AG04450 (cell line): ENCODE data around the gene ZKSCAN1. TPM values are rescaled to one million over a fixed set of nuclear protein-coding genes. Genes with fewer than 3 reads are reported as not detected.

Experiments
- CTCF ChIA-PET: fragments of 300-600, 350-600 bp; formaldehyde crosslinking; extraction: SDS; loops from one replicate; lab custom pipeline; 2022; ENCODE audit warnings: antibody characterized with exemption, inconsistent platforms; lab: Charles Lee
- POLR2A ChIA-PET: fragments of 350-600 bp; formaldehyde crosslinking; extraction: SDS; loops from one replicate; lab custom pipeline; 2021; ENCODE audit warnings: antibody characterized with exemption, inconsistent platforms; lab: Yijun Ruan, JAX
- DNase-seq: peaks from one replicate; pipeline ENCODE4 v3.0.0-alpha.2; 2011; ENCODE audit warnings: low read depth, low spot score
- H3K27ac ChIP-seq: one replicate; pipeline ENCODE4 v1.5.1; 2012; ENCODE audit warnings: low read depth, low read length, control low read depth
- H3K27me3 ChIP-seq: one replicate; pipeline ENCODE4 v1.6.0; 2012; ENCODE audit warnings: low read length; ENCODE audit not compliant: control insufficient read depth, insufficient read depth
- H3K4me3 ChIP-seq: 2 replicates; pipeline ENCODE4 v1.5.1; 2011; ENCODE audit warnings: mild to moderate bottlenecking, low read depth, low read length, control low read depth
- H3K9me3 ChIP-seq: 2 replicates; pipeline ENCODE4 v1.5.1; 2012; ENCODE audit warnings: low read length; ENCODE audit not compliant: control insufficient read depth, insufficient read depth
- polyA plus RNA-seq: library from polyadenylated mRNA; depleted of rRNA; stranded (reverse); fragments of >200 nt; gene quantifications from 2 replicates; pipeline ENCODE4 v1.2.3, GENCODE V29; 2011
- TF ChIP-seq, protein P1 (sequence below): IDR thresholded peaks from 2 replicates; pipeline ENCODE4 v1.5.1; 2011; ENCODE audit warnings: low read depth, low read length, control low read depth, inconsistent platforms

The ZKSCAN1 gene
- polyA plus RNA-seq, 1 experiment: 42.7 TPM

DNA sequence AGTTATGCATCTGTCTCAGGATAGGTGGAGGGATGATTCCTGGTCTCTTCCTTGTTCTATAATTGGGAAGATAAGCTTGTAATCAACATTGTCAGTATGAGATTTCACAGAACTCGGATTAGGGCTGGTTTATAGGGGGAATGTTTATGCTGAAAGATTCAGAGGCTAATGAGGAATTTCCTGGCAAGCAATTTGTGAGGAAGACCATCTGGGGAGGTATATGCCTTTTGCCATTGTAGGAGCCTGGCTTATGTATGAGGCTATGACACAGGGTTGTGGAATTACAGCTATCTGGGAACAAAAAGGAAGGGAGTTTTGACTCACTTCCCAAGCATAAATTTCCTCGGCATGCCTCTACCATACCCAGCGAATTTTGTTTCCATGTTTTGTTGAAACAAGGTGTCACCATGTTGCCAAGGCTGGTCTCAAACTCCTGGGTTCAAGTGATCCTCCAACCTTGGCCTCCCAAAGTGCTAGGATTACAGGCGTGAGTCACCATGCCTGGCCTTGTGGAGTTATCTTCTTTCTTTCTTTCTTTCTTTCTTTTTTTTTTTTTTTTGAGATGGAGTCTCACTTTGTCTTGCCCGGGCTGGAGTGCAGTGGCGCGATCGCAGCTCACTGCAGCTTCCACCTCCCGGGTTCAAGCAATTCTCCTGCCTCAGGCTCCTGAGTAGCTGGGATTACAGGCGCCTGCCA is 71.8 kb downstream of the ZKSCAN1 start:
- no peaks in the 10 kb centered on the region; the same call in 1 of the 2 replicates for H3K9me3 ChIP-seq
- DNase-seq: peak; percentile 98
- POLR2A ChIA-PET: interaction anchor here (0.6 to 5.2 kb wide), 5 partner anchors 8 to 342 kb away, joined by 3 to 67 read pairs (median 4); partner anchors contain the start of genes AP4M1 and MCM7
- TF ChIP-seq, protein P1, sequence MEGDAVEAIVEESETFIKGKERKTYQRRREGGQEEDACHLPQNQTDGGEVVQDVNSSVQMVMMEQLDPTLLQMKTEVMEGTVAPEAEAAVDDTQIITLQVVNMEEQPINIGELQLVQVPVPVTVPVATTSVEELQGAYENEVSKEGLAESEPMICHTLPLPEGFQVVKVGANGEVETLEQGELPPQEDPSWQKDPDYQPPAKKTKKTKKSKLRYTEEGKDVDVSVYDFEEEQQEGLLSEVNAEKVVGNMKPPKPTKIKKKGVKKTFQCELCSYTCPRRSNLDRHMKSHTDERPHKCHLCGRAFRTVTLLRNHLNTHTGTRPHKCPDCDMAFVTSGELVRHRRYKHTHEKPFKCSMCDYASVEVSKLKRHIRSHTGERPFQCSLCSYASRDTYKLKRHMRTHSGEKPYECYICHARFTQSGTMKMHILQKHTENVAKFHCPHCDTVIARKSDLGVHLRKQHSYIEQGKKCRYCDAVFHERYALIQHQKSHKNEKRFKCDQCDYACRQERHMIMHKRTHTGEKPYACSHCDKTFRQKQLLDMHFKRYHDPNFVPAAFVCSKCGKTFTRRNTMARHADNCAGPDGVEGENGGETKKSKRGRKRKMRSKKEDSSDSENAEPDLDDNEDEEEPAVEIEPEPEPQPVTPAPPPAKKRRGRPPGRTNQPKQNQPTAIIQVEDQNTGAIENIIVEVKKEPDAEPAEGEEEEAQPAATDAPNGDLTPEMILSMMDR: no peak
- H3K27ac ChIP-seq: peak overlapping the region; percentile 97
- H3K4me3 ChIP-seq: no peak overlapping the region
- CTCF ChIA-PET: no interaction called here
- H3K27me3 ChIP-seq: no peaks in the 10 kb centered on the region

DNA sequence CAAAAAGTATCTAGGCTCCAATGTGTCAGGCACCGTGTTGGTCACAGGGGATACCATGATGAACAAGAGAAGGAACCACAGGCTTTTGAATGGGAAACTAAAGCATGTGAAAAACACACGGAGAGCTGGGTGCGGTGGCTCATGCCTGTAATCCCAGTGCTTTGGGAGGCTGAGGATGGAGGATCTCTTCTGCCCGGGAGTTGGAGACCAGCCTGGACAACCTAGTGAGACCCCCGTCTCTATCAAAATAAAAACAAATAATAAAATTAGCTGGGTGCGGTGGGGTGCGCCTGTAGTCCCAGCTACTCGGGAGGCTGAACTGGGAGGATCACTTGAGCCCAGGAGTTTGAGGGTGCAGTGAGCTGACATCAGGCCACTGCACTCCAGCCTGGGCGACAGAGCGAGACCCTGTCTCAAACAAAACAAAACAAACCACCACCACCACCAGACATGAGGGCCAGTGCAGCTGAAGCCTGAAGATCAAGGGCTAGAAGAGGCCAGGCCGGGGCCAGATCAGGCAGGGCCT is 72.8 kb downstream of the ZKSCAN1 start:
- TF ChIP-seq, protein P1: no peak
- Histone ChIP-seq H3K4me3 (peak overlapping the region; percentile 91), H3K27ac (peak overlapping the region; percentile 97), H3K9me3 (no peaks in the 10 kb centered on the region; the same call in 1 of the 2 replicates), H3K27me3 (no peaks in the 10 kb centered on the region)
- ChIA-PET CTCF (no interaction called here), POLR2A (interaction anchor here (0.6 to 5.2 kb wide), 3 partner anchors 7 to 62 kb away, joined by 4 to 67 read pairs (median 6); partner anchors contain the start of genes AP4M1 and MCM7)
- no peak for DNase-seq

DNA sequence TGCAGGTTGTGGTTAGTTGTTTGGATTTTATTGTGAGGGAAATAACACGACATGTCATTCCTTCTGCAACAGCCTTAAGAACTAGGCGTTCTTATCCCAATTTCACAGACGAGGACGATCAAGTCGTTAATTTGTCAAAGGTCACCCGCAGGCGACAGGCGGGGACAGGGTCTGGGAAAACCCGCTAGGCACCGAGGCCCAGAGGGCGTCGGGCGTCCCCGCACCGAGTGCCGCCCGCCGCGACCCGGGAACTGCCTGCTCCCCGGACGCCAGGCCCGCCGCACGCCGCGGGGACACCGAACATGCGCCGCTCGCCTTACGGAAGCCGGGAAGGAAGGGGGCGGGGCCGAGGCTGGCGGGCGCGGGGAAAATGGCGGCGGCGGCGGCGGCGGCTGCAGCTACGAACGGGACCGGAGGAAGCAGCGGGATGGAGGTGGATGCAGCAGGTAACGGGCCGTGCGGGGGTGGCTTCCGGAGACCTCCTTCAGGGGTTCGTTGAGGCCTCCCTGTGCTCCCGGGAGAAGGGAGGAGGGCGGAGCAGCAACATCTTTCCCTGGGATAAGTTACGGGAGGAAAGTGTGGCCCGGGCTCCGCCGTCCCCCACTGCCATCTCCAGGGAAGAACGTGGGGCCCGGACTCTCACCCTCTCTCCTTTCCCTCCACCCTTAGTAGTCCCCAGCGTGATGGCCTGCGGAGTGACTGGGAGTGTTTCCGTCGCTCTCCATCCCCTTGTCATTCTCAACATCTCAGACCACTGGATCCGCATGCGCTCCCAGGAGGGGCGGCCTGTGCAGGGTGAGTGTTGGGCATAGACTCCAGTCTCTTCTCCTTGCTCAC is 73.4 kb downstream of the ZKSCAN1 start, which contains the start of gene COPS6:
Gene COPS6 (plus strand): TSS at position 349 of the 837 bp plus-strand sequence. CDS start 22 bp downstream, at position 371.
- ChIA-PET POLR2A (interaction anchor here (0.6 to 5.2 kb wide), 2 partner anchors 13 to 63 kb away, joined by 4 to 67 read pairs; partner anchors contain the start of genes AP4M1 and MCM7), CTCF (no interaction called here)
- Histone ChIP-seq H3K27ac (peak within 1 kb of the TSS; percentile 97), H3K4me3 (peak within 1 kb of the TSS; percentile 91), H3K27me3 (no peaks in the 10 kb centered on the region), H3K9me3 (no peaks in the 10 kb centered on the region; the same call in 1 of the 2 replicates)
- TF ChIP-seq, protein P1: no peak
- DNase-seq: no peak

DNA sequence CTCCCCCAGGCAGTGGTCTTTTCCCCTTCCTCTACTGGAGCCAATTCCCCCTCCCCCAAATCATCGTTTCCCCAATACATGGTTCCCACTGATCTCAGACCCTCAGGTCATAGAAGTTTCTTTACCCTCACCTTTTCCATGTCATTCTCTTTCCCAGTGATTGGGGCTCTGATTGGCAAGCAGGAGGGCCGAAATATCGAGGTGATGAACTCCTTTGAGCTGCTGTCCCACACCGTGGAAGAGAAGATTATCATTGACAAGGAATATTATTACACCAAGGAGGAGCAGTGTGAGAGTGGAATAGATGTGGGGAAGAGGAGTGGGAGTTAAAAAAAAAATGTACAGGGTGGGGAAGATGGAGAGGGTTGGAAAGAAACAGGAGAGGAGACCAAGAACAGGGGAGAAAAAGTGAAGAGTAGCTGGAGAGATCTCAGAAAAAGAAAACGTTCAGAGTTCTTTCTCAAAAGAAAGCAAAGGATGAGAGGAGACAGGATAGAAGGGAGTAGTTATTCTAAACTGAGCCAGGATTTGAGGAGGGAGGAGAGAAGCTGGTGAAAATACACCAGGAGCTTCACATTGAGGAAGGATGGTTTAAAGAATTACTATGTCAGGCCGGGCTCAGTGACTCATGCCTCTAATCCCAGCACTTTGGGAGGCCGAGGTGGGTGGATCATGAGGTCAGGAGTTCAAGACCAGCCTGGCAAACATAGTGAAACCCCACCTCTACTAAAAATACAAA is 74.2 kb downstream of the ZKSCAN1 start:
- Histone ChIP-seq H3K4me3 (peak overlapping the region; percentile 91), H3K27ac (peak overlapping the region; percentile 85), H3K9me3 (no peaks in the 10 kb centered on the region; the same call in 1 of the 2 replicates), H3K27me3 (no peaks in the 10 kb centered on the region)
- ChIA-PET POLR2A (interaction anchor here (0.7 to 5.2 kb wide), 3 partner anchors 12 to 97 kb away, joined by 3 to 67 read pairs (median 3); partner anchors contain the start of genes AP4M1 and MCM7), CTCF (interaction anchor here (0.6 to 1.5 kb wide), 3 partner anchors 9 to 1018 kb away, joined by 3 to 5 read pairs (median 3); no protein-coding TSS in a partner anchor)
- TF ChIP-seq, protein P1: no peak
- no peak for DNase-seq
